Gastrocnemius medialis (tissue), 4 donors: Measurements from ENCODE around the gene TBC1D3B. TPM values are rescaled to one million over a fixed set of nuclear protein-coding genes. Genes with fewer than 3 reads are reported as not detected.
"Not testable (repeated sequence)": the region's sequence is repeated elsewhere in the genome, so short reads cannot be mapped to it uniquely, and the experiment has no call there.

Experiments used
- ATAC-seq, 2 donors: fragments of 150-250 bp; one replicate each; pipeline ENCODE4 v1.9.1; 2016
- DNase-seq, 2 donors: peaks; one replicate each; pipeline ENCODE4 v3.0.0-alpha.2; 2019
- H3K27ac ChIP-seq, 4 donors: fragments of 200-600 bp; sonication (generic); 1 replicate in 1 of 4; 2 replicates in 3 of 4; pipeline ENCODE4 v1.5.1; 2016 to 2018; ENCODE audit warnings: mild to moderate bottlenecking in 2 of 4, moderate library complexity in 1 of 4
- H3K27me3 ChIP-seq, 3 donors: fragments of 200-600 bp; sonication (generic) in 2 of 3; 1 replicate in 1 of 3; 2 replicates in 2 of 3; pipeline versions ENCODE4 v1.5.1 to v1.6.0; 2016 to 2019; ENCODE audit warnings: mild to moderate bottlenecking in 1 of 3, moderate library complexity in 1 of 3
- H3K36me3 ChIP-seq, 2 donors: fragments of 200-600 bp; sonication (generic) in 1 of 2; one replicate each; pipeline ENCODE4 v1.5.1; 2017 to 2018
- H3K4me1 ChIP-seq, 2 donors: fragments of 200-600 bp; sonication (generic) in 1 of 2; one replicate each; pipeline ENCODE4 v1.5.1; 2016 to 2017; ENCODE audit warnings: mild to moderate bottlenecking in 2 of 2
- H3K4me3 ChIP-seq, 4 donors: fragments of 200-600 bp; sonication (generic) in 3 of 4; 1 replicate in 1 of 4; 2 replicates in 3 of 4; pipeline ENCODE4 v1.5.1; 2016 to 2019; ENCODE audit warnings: mild to moderate bottlenecking in 2 of 4
- H3K9me3 ChIP-seq, 3 donors: fragments of 200-600 bp; sonication (generic) in 2 of 3; 1 replicate in 1 of 3; 2 replicates in 2 of 3; pipeline ENCODE4 v1.5.1; 2016 to 2019
- CTCF ChIP-seq, 5 experiments: fragments of 450-650 bp in 3 of 5; fragments of 200-600 bp in 2 of 5; sonication (generic) in 2 of 5; IDR thresholded peaks in 4 of 5; conservative IDR thresholded peaks in 1 of 5; 1 replicate in 4 of 5; 2 replicates in 1 of 5; pipeline ENCODE4 v1.5.1; 2016 to 2019; ENCODE audit warnings: antibody characterized with exemption in 5 of 5, mild to moderate bottlenecking in 3 of 5, moderate library complexity in 3 of 5
- POLR2A ChIP-seq, 2 donors: fragments of 450-650 bp; IDR thresholded peaks; one replicate each; pipeline ENCODE4 v1.6.1; 2017; ENCODE audit warnings: antibody characterized with exemption in 2 of 2, mild to moderate bottlenecking in 2 of 2, moderate library complexity in 2 of 2
- in situ Hi-C, 4 donors: fragments of 200-750 bp; cut with MboI; loops; one replicate each; pipeline versions ENCODE4 v1.15.0 to v1.8.0; 2017; ENCODE audit warnings: low sequenced_read_pairs in 4 of 4
- intact Hi-C: fragments of 100-400 bp; cut with DNase I; formaldehyde crosslinking; loops from one replicate; pipeline ENCODE4 v1.15.1; 2023; ENCODE audit warnings: low total_unique reads
- total RNA-seq, 4 donors: library from RNA; depleted of rRNA; stranded (reverse); fragments of >200 nt; gene quantifications; one replicate each; pipeline versions ENCODE4 v1.1.0 to v1.2.3, GENCODE V29; 2016

Gene TBC1D3B
- total RNA-seq = 1 to 10 TPM in 1 of 4 donors, under 1 TPM in 1, not detected in 2; 0.98 to 4.8 TPM

GRCh38 chr17:36176536-36176935, at the start of gene TBC1D3B:
Gene TBC1D3B (minus strand): TSS chr17:36176636. CDS start chr17:36175050, 1,586 bp downstream.
- intact Hi-C loops, in situ Hi-C loops, DNase-seq: not testable (repeated sequence)

GRCh38 chr17:36222967-36223366, 46.5 kb upstream of the TBC1D3B start:
- in situ Hi-C loops, DNase-seq, H3K9me3 ChIP-seq, H3K27ac ChIP-seq, H3K36me3 ChIP-seq, H3K27me3 ChIP-seq, H3K4me1 ChIP-seq, H3K4me3 ChIP-seq, intact Hi-C loops, ATAC-seq: not testable (repeated sequence)

More at GRCh38 chr17:36176536-36176935, at the start of gene TBC1D3B:
- H3K9me3 ChIP-seq, ATAC-seq, H3K4me1 ChIP-seq, H3K4me3 ChIP-seq, H3K36me3 ChIP-seq, H3K27ac ChIP-seq, H3K27me3 ChIP-seq: not testable (repeated sequence)

- H3K9me3 ChIP-seq, ATAC-seq, intact Hi-C loops, DNase-seq, H3K36me3 ChIP-seq, H3K4me1 ChIP-seq, H3K4me3 ChIP-seq, H3K27ac ChIP-seq, H3K27me3 ChIP-seq, in situ Hi-C loops: not testable (repeated sequence)
Measured at GRCh38 chr17:36221581-36222100, 45.2 kb upstream of the TBC1D3B start.

- H3K27me3 ChIP-seq, H3K4me1 ChIP-seq, ATAC-seq, H3K36me3 ChIP-seq, DNase-seq, H3K4me3 ChIP-seq, intact Hi-C loops, H3K9me3 ChIP-seq, H3K27ac ChIP-seq, in situ Hi-C loops: not testable (repeated sequence)
Measured at GRCh38 chr17:36220737-36221580, 44.5 kb upstream of the TBC1D3B start.

GRCh38 chr17:36219556-36219955, 43.1 kb upstream of the TBC1D3B start:
- intact Hi-C loops = not testable (repeated sequence)

GRCh38 chr17:36215406-36216308, 39.2 kb upstream of the TBC1D3B start:
- H3K4me3 ChIP-seq, H3K4me1 ChIP-seq, ATAC-seq, DNase-seq, H3K36me3 ChIP-seq, H3K9me3 ChIP-seq, in situ Hi-C loops, H3K27me3 ChIP-seq, H3K27ac ChIP-seq, intact Hi-C loops: not testable (repeated sequence)

More at GRCh38 chr17:36219556-36219955, 43.1 kb upstream of the TBC1D3B start:
- ATAC-seq, H3K36me3 ChIP-seq, H3K27me3 ChIP-seq, in situ Hi-C loops, DNase-seq, H3K9me3 ChIP-seq, H3K27ac ChIP-seq, H3K4me3 ChIP-seq, H3K4me1 ChIP-seq: not testable (repeated sequence)

- Histone ChIP-seq H3K27ac (no peak overlapping the region), H3K36me3 (no peaks in the 10 kb centered on the region), H3K27me3 (peaks cover 0 to 6% (median 0%) of the 10 kb centered on the region in 3 donors), H3K9me3 (peaks cover 0 to 6% (median 0%) of the 10 kb centered on the region in 3 donors), H3K4me1 (no peaks in the 10 kb centered on the region), H3K4me3 (no peak overlapping the region)
- ATAC-seq (no peak), DNase-seq (no peak)
- in situ Hi-C loops = no loop called here
- intact Hi-C loops = no loop called here
- TF ChIP-seq POLR2A (IDR thresholded peaks at IDR 0.05) = no peak
Measured at GRCh38 chr17:36214918-36215317, 38.5 kb upstream of the TBC1D3B start.

GRCh38 chr17:36213695-36214094, 37.3 kb upstream of the TBC1D3B start:
- DNase-seq = no peak
- no peak for TF ChIP-seq CTCF (IDR thresholded peaks at IDR 0.05 in 4 of 5, conservative IDR thresholded peaks at IDR 0.05 in 1 of 5)
- TF ChIP-seq POLR2A (IDR thresholded peaks at IDR 0.05) = no peak
- Histone ChIP-seq H3K4me1 (no peaks in the 10 kb centered on the region), H3K9me3 (peaks cover 0 to 3% (median 0%) of the 10 kb centered on the region in 3 donors), H3K4me3 (no peak overlapping the region), H3K27ac (no peak overlapping the region), H3K36me3 (no peaks in the 10 kb centered on the region), H3K27me3 (peaks cover 0 to 6% (median 0%) of the 10 kb centered on the region in 3 donors)
- ATAC-seq = no peak
- in situ Hi-C loops = no loop called here
- intact Hi-C loops = no loop called here
